Stimulated activated CD8-positive, alpha-beta memory T cell treated with anti-CD3 and anti-CD28 coated beads, Interleukin-12 subunit alpha, Interleukin-12 subunit beta, amount 100 ng/mL, for 24 hours (primary cell): Measurements from ENCODE around the gene DOCK1.

Source experiments
- DNase-seq: peaks from one replicate; pipeline ENCODE4 v3.0.0-alpha.2; 2020; ENCODE audit errors: extremely low read depth

DOCK1 gene

DNA sequence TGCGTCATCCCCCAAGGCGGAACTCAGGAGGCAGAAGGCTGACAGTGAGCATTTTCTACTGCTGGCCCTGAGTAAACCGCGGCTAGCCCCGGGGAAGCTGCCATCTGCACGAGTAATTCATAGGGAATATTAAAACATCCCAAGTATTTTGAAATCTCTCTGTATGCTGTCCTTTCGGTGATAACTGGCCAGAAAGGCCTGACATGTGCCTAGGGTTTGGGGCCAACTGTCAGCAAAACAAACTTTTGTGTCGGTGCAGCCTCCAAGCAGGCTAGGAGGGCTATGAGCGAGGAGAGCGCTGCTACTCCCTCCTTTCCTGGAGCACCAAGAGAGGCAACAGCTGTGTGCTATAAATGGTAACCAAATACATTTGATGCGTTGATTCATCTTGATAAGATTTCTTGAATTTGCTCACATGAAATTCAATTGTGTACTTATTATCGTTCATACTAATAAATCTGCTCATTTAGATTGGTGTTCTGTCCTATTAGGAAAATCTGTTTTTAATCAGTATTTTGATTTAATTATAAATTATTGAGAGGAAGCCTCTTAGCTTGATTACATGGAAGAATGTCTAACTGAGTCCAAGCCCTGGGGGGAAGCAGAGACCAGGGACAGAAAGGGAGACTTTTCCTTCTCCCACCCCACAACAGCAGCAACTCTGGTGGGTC lies 519.5 kb downstream of the DOCK1 start:
- DNase-seq, result no peak

DNA sequence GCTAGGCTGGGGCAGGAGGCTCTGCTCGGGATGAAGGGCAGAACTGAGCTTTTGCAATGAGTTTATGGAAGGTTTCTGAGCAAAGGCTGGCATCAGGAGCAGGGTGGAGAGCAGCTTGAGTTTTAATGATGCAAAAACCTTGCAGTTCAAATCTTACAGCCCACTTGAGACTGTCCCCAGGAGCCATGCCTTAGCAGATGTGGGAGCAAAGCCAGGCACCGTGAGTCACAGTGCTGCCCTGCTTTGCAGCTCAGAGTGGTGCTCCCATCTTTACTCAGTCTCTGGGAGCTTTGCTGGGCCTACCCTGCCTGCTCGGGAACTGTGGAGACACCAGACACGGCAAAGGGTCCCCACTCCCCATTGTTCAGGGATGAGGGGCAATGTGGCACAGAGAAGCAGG lies 521.5 kb downstream of the DOCK1 start:
- DNase-seq, result no peak

DNA sequence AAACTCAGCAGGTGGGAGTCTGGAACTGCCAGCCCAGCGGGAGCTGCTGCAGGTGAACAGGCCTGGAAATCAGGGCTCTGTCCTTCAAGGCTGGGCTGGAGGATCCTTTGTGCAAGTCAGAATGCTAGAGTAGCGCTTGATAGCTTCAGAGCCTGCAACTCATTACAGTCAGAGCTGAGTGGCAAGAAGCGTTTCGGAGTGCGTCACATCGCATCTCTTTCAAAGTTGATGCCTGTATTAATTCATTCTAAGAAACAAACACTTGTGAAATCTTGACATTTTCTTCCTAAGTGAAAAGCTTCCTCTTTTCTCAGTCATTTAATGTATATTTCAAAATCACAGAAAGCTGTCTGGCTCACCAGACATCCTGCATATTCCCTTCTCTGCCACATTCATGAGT lies 522.7 kb downstream of the DOCK1 start:
- DNase-seq, result no peak

DNA sequence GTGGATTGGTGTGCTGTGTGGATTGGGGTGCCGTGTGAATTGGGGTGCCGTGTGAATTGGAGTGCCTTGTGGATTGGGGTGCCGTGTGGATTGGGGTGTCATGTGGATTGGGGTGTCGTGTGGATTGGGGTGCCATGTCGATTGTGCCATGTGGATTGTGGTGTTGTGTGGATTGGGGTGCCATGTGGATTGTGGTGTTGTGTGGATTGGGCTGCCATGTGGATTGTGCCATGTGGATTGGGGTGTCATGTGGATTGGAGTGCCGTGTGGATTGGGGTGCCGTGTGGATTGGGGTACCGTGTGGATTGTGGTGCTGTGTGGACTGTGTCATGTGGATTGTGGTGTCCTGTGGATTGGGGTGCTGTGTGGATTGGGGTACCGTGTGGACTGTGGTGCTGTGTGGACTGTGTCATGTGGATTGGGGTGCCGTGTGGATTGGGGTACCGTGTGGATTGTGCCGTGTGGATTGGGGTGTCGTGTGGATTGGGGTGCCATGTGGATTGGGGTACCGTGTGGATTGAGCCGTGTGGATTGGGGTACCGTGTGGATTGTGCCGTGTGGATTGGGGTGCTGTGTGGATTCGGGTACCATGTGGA lies 523.3 kb downstream of the DOCK1 start:
- DNase-seq, result no peak

DNA sequence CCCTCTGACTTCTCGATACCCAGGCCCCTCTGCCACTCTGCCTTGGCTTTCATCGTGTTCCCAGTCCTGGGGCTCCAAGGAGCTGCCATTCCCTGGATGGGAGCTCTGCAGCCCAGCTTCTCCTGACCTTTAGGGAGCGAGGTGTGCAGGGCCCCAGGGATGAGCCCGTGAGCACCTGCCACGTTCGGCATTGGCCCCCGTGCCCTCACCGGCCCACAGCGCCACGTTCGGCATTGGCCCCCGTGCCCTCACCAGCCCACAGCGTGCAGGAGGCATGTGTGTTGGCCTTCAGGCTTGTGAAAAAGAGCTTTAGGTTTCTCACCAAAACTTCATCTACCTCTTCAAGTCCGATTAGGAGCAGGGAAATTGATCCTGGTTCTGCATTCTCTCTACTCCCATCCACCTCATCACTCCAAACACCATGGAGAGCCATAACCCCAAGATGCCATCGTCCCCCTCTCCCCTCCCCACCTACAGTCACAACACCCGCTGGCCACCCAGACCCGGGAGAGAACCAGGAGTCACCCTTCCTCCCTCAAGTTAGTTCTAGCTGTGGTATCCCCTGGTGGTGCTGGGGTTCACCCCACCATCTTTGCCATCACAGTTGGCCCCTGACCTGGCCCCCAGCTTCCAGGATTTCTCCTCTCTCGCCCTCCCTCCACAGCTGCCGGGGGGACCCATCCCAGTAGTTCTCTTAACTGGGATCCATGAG lies 524.5 kb downstream of the DOCK1 start:
- no peak for DNase-seq

DNA sequence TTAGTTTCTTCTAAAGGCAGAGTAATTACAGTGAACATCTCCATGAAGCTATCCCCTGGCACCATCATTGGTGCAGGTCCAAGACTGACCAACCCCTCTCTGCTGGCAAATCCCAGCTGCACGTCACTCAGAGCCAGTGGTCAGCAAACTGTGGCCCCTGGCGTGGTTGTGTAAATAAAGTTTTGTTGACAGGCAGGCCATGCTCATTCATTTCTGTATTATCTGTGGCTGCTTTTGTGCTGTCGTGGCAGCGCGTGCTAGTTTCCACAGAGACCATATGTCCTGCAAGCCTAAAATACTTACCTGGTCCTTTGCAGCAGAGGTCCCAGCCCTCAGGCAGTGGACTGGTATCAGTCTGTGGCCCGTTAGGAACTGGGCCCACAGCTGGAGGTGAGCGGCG lies 526.3 kb downstream of the DOCK1 start:
- no peak for DNase-seq

DNA sequence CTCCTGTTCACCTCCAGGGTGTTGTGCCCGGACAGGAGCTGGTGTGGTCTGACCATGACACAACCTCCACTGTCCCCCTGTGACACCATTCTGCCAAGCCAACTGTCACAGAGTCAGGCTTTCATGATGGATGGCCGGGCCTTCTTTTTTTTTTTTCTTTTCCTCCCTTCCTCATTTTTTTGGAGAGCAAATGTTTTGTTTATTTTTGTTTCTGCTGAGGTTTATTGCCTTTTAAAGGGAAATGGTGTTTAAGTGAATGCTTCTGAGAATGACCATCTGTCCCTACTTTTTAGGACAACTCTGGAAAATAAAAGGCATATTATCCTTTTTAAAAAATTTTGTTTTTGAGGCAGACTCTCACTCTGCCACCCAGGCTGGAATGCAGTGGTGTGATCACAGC lies 528.8 kb downstream of the DOCK1 start:
- DNase-seq, result no peak

DNA sequence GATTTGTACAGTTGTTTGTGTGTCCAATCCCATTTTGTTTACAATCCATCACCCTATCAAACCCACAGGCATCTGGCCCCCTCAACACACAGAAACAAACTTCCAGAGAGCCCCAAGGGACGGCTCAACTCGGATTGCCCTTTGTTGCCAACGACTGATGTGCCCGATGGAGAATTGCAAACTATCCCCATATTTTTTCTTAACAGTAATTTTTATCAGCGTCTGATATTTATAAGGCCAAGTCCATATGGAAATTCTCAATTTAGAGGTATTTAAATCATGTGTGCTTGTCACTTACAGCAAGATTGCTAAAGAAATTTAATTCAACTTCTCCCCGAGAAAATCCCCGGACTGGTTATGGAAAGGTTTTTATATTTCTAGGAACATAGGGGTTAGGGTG lies 530.0 kb downstream of the DOCK1 start:
- DNase-seq, result no peak

DNA sequence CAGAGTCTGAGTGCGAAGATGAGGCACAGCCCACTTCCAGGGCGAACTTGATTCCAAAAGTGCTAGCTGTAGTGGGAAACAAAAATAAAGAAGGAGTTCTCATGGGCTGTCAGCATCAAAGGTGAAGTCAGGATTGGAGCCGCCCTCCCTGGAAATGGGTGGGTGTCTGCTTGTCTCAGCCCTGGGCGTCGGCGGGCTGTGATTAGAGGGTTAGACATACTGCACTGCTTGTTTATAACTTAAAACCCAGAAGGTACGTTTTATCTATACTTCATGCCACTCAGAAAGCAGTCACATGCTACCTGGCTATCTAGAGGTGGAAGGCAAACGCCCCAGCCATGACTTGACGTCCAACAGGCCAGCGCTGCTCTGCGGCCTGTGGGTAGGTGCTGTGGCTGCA lies 535.1 kb downstream of the DOCK1 start:
- DNase-seq, result no peak

DNA sequence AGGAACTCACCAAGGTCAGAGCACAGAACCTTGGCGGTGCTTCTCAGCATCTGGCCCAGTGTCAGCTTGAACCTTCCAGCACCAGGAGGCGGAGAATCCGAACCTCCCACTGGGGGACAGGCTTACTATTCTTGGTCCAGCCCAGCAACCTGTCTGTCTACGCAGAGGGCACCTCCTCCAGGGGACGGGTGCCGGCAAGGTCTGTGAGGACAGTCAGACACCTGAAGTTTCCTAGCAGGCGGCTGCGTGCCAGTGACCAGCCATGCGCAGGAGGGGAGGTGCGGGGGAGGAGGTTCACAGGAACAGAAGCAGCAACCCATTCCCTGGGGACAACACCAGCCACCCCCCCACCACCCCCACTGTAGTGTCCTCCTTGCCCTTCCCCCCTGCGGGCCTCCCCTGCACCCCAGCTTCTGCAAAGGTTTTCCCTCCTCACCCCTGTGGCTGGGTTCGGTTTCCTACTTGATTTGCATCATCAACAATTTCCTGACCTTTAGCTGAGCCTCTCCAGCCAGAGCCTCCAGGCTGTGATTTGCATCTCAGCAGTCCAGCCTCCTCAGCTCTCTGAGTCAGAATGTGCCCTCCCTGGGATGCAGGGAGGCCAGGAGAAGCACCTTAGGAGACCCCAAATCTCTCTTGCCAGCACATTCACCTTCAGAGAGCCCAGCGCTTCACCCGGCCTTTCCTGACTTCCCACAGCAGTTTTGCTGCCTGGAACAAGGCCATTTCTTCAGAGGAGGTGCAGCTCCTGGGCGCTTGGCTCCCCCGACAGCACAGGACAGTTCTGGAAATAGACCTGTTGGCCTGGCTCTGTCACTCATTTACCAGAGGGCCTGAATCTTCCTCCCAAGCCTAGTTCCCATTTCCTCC lies 536.4 kb downstream of the DOCK1 start:
- no peak for DNase-seq

DNA sequence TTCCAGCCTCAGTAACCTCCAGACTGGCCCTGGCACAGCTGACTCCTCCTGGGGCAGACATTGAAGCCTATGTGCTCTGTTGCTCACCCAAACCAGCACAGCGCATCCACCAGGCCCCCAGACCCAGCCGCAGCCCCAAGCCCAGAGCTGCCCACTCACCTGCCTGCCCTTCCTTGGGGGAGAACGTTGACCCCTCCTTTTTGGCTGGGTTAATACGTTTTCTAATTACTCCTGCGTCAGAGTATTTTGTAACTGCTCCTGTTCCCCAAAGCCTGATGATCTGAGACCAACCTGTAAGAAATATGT lies 536.9 kb downstream of the DOCK1 start:
- DNase-seq, result no peak

DNA sequence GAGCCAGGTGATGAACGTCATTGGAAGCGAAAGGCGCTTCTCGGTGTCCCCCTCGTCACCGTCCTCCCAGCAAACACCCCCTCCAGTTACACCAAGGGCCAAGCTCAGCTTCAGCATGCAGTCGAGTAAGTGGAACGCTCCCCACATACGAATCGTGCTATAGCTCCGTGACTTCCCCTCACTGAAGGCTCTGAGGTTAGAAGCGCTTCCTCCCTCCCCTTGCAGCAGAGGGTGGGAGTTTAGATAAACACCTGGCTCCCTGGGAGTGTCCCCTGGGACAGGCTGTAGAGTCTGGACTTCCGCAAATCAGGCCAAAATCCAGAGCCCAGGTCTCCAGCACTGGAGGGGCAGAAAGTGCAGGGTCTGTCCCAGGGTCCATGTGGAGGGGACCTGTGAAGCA lies 538.9 kb downstream of the DOCK1 start:
- DNase-seq, result no peak

DNA sequence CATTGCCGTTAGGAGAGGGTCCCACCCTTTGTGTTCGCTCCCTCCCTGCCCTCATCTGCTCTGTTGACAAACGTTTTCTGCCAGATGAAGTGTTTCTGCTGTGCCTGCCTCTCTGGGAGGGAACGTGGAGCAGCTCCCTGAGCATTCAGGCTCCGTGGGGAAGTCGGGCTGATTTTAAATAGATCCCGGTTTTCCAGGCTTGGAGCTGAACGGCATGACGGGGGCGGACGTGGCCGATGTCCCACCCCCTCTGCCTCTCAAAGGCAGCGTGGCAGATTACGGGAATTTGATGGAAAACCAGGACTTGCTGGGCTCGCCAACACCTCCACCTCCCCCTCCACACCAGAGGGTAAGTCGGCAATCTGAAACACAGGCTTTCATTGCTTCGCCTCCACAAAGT lies 542.0 kb downstream of the DOCK1 start:
- no peak for DNase-seq

DNA sequence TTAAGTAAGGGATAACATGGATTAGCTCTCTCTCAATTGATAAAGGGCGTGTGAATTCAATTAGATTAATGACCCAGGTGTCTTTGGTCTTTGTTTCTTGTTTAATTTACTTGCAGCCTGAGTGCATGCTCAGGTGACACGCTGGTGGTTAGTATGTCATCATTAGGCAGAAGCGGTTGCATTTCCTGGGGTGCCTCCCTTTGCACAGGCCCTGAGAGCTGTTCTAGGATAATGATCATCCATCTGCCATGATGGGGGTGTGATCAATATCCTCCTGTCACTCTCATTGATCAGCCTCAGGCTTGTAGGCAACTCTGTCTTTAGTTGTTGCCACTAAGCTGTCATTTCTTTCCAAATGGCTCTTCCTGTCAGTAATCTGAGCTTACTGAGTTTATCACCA lies 544.3 kb downstream of the DOCK1 start:
- no peak for DNase-seq

DNA sequence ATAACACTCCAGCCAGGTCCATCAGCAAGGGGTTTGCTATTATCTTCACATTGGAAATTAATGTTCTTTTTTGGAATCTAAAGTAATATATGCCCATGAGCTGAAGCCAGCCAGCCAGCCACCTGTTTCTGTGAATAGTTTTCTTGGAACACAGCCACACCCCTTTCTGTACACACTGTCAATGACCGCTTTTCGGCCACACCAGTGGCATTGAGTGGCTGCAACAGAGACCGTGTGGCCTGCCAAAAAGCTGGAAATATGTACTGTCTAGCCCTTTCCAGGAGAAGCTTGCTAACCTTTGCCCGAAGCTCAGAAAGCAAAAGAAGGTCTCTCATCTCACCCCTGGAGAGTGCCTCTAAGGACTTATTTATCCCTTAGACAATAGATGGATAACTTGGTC lies 545.4 kb downstream of the DOCK1 start:
- DNase-seq, result no peak

DNA sequence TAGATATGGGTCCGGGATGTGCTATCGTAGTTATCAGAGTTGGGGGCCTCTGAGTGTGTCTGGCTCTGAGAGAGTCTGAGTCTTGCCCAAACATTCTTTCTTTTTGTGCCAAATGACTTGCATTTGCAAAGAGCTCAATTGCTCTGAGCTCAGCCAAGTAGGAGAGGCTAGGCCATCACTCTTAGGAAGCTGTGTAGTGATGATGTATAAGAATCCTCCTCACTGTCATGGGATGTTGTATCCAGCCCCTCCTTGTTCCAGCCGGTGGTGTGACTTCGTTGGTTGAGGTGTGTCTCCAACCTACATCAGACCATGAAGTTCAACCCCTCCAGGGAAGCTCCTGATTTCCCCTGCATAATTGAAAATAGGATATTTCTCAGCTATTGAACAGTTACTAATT lies 546.4 kb downstream of the DOCK1 start:
- DNase-seq, result no peak

DNA sequence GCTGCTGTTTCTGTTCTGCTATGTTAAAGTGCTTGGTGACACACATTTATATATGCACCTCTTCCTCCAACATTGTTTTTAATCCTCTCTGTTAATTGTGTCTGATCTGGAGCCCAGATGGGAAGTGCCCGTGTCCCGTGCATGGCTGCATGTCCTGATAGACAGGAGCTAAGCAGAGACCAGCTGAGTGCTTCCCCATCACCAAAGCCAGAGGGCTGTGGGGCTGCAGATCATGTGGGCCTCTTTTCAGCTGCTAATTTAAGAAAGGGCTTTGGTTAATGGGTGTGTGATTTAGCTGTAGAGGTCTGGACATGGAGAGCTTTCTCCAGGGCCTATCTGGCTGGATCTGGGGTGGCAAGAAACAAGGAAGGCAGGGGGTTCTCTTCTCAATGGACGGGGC lies 547.3 kb downstream of the DOCK1 start:
- DNase-seq, result no peak

DNA sequence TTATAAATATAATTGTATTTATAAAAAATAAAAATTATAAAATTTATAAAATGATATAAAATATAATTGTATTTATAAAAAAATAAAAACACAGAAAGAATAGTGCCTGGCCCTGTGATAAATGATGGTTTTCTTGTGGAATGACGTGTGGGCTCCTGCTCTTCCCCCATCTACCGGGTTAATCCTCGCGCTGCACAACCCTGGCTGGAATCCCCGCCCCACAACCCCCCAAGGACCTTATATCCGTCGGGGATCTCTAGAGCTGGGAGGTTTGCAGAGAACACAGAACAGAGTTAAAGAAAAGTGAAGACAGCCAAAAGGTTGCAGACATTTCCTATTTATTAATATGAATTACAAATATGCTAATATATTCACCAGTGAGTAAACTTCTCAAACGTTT lies 548.5 kb downstream of the DOCK1 start:
- DNase-seq, result no peak

DNA sequence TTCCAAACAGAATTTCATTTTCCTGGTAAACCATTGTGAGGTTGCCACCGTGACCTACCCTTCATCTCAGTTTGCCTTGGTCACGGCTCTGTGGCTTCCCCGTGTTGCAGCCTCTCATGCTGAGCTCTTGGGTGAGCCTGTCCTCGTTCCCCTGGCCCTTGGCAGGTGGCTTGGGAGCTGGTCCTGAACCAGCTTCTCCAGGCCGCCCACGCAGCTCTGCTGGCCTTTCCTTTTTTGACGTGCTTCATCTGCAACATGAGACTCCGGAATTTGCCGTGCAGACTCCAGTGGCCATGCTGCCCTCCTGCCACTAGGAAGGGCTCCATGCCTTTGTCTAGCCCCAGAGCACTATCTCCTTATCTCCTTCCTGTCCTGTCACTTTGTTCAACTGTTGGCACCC lies 550.9 kb downstream of the DOCK1 start:
- no peak for DNase-seq

DNA sequence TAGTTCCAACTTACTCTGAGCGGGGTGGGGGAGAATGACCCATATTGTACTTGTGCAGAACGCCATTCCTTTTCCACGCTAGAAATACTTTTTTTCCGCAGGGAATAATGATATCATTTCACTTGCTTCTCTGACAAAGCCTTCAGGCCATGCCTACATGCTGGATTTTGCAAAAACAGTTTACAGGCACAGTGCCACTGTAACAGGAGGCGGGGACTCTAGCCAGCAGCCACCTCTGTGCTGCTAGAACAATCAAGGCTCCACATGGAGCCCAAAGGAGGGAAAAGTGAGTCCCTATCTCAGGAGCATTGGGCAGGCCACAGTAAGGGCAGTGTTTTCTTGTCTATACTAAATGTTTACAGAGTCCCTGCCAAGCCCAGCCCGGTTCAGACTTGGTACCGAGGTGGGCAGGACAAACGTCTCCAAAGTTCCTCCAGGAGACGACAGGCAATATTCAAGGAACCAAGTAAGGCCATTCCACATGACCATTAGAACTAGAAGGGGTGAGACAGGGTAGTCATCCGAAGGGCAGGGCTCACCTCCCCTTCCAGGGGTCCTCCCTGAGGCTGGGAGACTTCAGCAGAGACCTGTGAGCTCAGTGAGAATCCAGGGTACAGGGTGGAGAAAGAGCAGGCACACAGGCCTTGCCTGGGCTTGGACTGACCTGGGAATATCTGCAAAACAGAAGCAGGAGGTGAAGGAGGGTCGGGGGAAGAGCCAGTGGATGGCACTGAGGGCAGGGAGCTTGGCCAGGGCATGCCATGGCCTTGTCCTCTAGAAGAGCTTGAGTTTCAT lies 553.0 kb downstream of the DOCK1 start:
- no peak for DNase-seq

DNA sequence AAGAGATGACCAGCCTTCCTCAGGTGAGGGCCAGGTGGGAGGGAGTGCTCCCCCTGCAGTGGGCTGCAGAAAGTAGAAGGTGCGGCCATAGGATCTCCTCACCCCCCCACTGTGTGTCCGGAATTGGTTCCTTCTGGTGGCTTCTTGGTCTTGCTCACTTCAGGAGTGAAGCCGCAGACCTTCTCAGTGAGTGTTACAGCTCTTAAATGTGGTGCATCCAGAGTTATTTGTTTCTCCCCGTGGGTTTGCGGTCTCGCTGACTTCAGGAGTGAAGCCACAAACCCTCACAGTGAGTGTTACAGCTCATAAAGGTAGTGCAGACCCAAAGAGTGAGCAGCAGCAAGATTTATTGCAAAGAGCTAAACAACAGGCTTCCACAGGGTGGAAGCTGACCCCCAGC lies 553.6 kb downstream of the DOCK1 start:
- no peak for DNase-seq

DNA sequence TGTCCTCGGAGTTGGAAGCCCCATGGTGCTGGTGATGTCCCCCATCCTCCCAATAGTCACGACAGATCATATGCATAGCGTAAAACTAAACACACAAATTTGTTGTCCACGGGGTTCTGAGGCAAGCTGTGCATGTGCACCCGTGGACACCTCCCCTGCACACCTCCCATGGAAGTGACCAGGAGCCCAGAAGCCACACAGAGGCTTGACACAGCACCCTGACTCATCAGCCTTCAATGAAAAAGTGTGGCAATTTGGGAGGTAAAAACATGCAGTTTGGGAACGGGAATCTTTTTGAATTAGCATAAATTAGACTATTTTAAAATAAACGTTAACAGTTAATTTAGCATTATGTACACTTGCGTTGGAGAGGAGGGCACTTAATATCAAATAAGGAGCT lies 554.7 kb downstream of the DOCK1 start:
- no peak for DNase-seq
